ENCODE data around the gene PAWR. TPM values are rescaled to one million over a fixed set of nuclear protein-coding genes. Genes with fewer than 3 reads are reported as not detected.

Gene PAWR
- total RNA-seq, 1 experiment from 2014 or later, result 116 TPM

- Histone ChIP-seq H3K4me3 (ENCODE audit: insufficient read depth, low read depth, low read length) (no peak overlapping the region), H3K36me3 (replicated peaks; ENCODE audit: control insufficient read depth, insufficient read depth, low read length) (no peaks in the 10 kb centered on the region; the same call in none of the 2 replicates), H3K27me3 (ENCODE audit: control insufficient read depth, insufficient read depth, low read length) (no peaks in the 10 kb centered on the region)
- DNase-seq, result no peak
These were observed 14.2 kb downstream of the PAWR start for GRCh38 chr12:79676579-79676978.

GRCh38 chr12:79674629-79675028 lies 16.1 kb downstream of the PAWR start:
- Histone ChIP-seq H3K4me3 (ENCODE audit: insufficient read depth, low read depth, low read length) (no peak overlapping the region), H3K27me3 (ENCODE audit: control insufficient read depth, insufficient read depth, low read length) (no peaks in the 10 kb centered on the region), H3K36me3 (replicated peaks; ENCODE audit: control insufficient read depth, insufficient read depth, low read length) (no peaks in the 10 kb centered on the region; the same call in 1 of the 2 replicates)
- DNase-seq, result no peak

GRCh38 chr12:79673354-79673753 lies 17.4 kb downstream of the PAWR start:
- Histone ChIP-seq H3K4me3 (ENCODE audit: insufficient read depth, low read depth, low read length) (no peak overlapping the region), H3K27me3 (ENCODE audit: control insufficient read depth, insufficient read depth, low read length) (no peaks in the 10 kb centered on the region), H3K36me3 (replicated peaks; ENCODE audit: control insufficient read depth, insufficient read depth, low read length) (peaks cover 2% of the 10 kb centered on the region)
- DNase-seq, result no peak

- Histone ChIP-seq H3K36me3 (replicated peaks; ENCODE audit: control insufficient read depth, insufficient read depth, low read length) (peaks cover 3% of the 10 kb centered on the region), H3K27me3 (ENCODE audit: control insufficient read depth, insufficient read depth, low read length) (no peaks in the 10 kb centered on the region), H3K4me3 (ENCODE audit: insufficient read depth, low read depth, low read length) (no peak overlapping the region)
- no peak for DNase-seq
These were observed 22.7 kb downstream of the PAWR start for GRCh38 chr12:79668113-79668512.

GRCh38 chr12:79665212-79665887 lies 25.4 kb downstream of the PAWR start:
- H3K4me3 ChIP-seq (ENCODE audit: insufficient read depth, low read depth, low read length), result no peak overlapping the region
- DNase-seq, result no peak

GRCh38 chr12:79664518-79664917 lies 26.2 kb downstream of the PAWR start:
- DNase-seq, result no peak
- Histone ChIP-seq H3K27me3 (ENCODE audit: control insufficient read depth, insufficient read depth, low read length) (no peaks in the 10 kb centered on the region), H3K4me3 (ENCODE audit: insufficient read depth, low read depth, low read length) (no peak overlapping the region), H3K36me3 (replicated peaks; ENCODE audit: control insufficient read depth, insufficient read depth, low read length) (peaks cover 3% of the 10 kb centered on the region)

More at GRCh38 chr12:79665212-79665887, 25.4 kb downstream of the PAWR start:
- Histone ChIP-seq H3K27me3 (ENCODE audit: control insufficient read depth, insufficient read depth, low read length) (no peaks in the 10 kb centered on the region), H3K36me3 (replicated peaks; ENCODE audit: control insufficient read depth, insufficient read depth, low read length) (peaks cover 3% of the 10 kb centered on the region)

- no peaks in the 10 kb centered on the region for H3K27me3 ChIP-seq (ENCODE audit: control insufficient read depth, insufficient read depth, low read length)
- no peak overlapping the region for H3K4me3 ChIP-seq (ENCODE audit: insufficient read depth, low read depth, low read length)
- DNase-seq, result no peak
- no peaks in the 10 kb centered on the region; the same call in 1 of the 2 replicates for H3K36me3 ChIP-seq (replicated peaks; ENCODE audit: control insufficient read depth, insufficient read depth, low read length)
These were observed 28.5 kb downstream of the PAWR start for GRCh38 chr12:79662046-79662811.

- DNase-seq, result no peak
- Histone ChIP-seq H3K27me3 (ENCODE audit: control insufficient read depth, insufficient read depth, low read length) (no peaks in the 10 kb centered on the region), H3K36me3 (replicated peaks; ENCODE audit: control insufficient read depth, insufficient read depth, low read length) (no peaks in the 10 kb centered on the region; the same call in 1 of the 2 replicates), H3K4me3 (ENCODE audit: insufficient read depth, low read depth, low read length) (no peak overlapping the region)
These were observed 29.1 kb downstream of the PAWR start for GRCh38 chr12:79661629-79662028.

GRCh38 chr12:79659961-79660431 lies 30.8 kb downstream of the PAWR start:
- DNase-seq, result no peak
- Histone ChIP-seq H3K27me3 (ENCODE audit: control insufficient read depth, insufficient read depth, low read length) (no peaks in the 10 kb centered on the region), H3K4me3 (ENCODE audit: insufficient read depth, low read depth, low read length) (no peak overlapping the region), H3K36me3 (replicated peaks; ENCODE audit: control insufficient read depth, insufficient read depth, low read length) (no peaks in the 10 kb centered on the region; the same call in 1 of the 2 replicates)

- no peak for DNase-seq
- Histone ChIP-seq H3K27me3 (ENCODE audit: control insufficient read depth, insufficient read depth, low read length) (no peaks in the 10 kb centered on the region), H3K4me3 (ENCODE audit: insufficient read depth, low read depth, low read length) (no peak overlapping the region), H3K36me3 (replicated peaks; ENCODE audit: control insufficient read depth, insufficient read depth, low read length) (no peaks in the 10 kb centered on the region)
These were observed 32.5 kb downstream of the PAWR start for GRCh38 chr12:79658221-79658620.

- H3K36me3 ChIP-seq (replicated peaks; ENCODE audit: control insufficient read depth, insufficient read depth, low read length), result no peaks in the 10 kb centered on the region
- DNase-seq, result no peak
- H3K4me3 ChIP-seq (ENCODE audit: insufficient read depth, low read depth, low read length), result no peak overlapping the region
- H3K27me3 ChIP-seq (ENCODE audit: control insufficient read depth, insufficient read depth, low read length), result no peaks in the 10 kb centered on the region
These were observed 33.6 kb downstream of the PAWR start for GRCh38 chr12:79657136-79657535.

- peak; percentile 19 for DNase-seq
- Histone ChIP-seq H3K4me3 (ENCODE audit: insufficient read depth, low read depth, low read length) (no peak overlapping the region), H3K27me3 (ENCODE audit: control insufficient read depth, insufficient read depth, low read length) (no peaks in the 10 kb centered on the region)
These were observed 35.7 kb downstream of the PAWR start for GRCh38 chr12:79655036-79655435.

GRCh38 chr12:79652521-79652920 lies 38.2 kb downstream of the PAWR start:
- DNase-seq, result no peak
- Histone ChIP-seq H3K36me3 (replicated peaks; ENCODE audit: control insufficient read depth, insufficient read depth, low read length) (no peaks in the 10 kb centered on the region; the same call in 1 of the 2 replicates), H3K27me3 (ENCODE audit: control insufficient read depth, insufficient read depth, low read length) (no peaks in the 10 kb centered on the region), H3K4me3 (ENCODE audit: insufficient read depth, low read depth, low read length) (no peak overlapping the region)

More at GRCh38 chr12:79655036-79655435, 35.7 kb downstream of the PAWR start:
- no peaks in the 10 kb centered on the region for H3K36me3 ChIP-seq (replicated peaks; ENCODE audit: control insufficient read depth, insufficient read depth, low read length)

- H3K36me3 ChIP-seq (replicated peaks; ENCODE audit: control insufficient read depth, insufficient read depth, low read length), result no peaks in the 10 kb centered on the region; the same call in 1 of the 2 replicates
- no peaks in the 10 kb centered on the region for H3K27me3 ChIP-seq (ENCODE audit: control insufficient read depth, insufficient read depth, low read length)
- DNase-seq, result no peak
- H3K4me3 ChIP-seq (ENCODE audit: insufficient read depth, low read depth, low read length), result no peak overlapping the region
These were observed 40.3 kb downstream of the PAWR start for GRCh38 chr12:79650440-79650839.

GRCh38 chr12:79648881-79649280 lies 41.9 kb downstream of the PAWR start:
- Histone ChIP-seq H3K36me3 (replicated peaks; ENCODE audit: control insufficient read depth, insufficient read depth, low read length) (no peaks in the 10 kb centered on the region; the same call in 1 of the 2 replicates), H3K4me3 (ENCODE audit: insufficient read depth, low read depth, low read length) (no peak overlapping the region), H3K27me3 (ENCODE audit: control insufficient read depth, insufficient read depth, low read length) (no peaks in the 10 kb centered on the region)
- DNase-seq, result no peak

Data from H7 (cell line).